Measurements from ENCODE around the gene RBL2. TPM values are rescaled to one million over a fixed set of nuclear protein-coding genes. Genes with fewer than 3 reads are reported as not detected.
"Not testable (repeated sequence)": the region's sequence is repeated elsewhere in the genome, so short reads cannot be mapped to it uniquely, and the experiment has no call there.

Gene RBL2
- total and polyA plus RNA-seq, 10 donors: 29.1 to 214 (median 138) TPM

DNA sequence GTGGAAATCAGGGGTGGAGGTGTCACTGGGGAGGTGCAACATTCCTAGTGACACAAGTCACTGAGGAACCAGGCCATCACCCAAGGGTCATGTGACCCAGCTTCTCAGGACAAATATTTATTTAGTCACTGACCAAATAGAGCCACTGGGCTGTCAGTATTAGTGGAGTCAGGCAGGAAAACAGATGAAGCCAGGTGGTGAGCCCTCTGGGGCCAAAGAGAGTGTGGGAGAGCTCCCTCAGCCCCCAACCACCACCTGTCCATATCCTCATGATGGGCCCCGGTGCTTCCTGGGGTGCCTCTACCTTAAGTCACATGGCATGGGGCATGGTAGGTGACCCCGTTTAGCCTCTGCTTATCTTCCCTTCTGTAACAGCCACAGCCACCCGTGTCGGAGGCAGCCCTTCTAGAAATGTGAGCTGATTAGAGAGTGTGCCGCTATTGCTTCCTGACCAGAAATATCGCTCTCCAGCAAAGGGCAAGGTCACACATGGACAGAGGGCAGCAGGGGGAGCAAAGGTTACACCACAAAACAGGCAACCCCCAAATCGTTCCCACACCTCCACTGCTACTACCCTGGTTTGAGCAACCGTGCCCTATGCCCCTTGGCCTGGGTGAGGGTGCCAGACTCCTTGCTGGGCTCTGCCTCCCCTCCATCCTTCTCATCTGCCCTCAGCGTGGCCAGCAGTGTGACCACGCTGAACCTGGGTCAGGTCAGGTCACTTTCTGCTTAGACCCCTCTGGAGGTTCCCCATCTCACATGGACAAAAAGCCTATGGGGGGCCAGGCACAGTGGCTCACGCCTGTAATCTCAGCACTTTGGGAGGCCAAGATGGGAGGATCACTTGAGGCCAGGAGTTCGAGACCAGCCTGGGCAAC lies 77.4 kb downstream of the RBL2 start:
- Histone ChIP-seq H3K36me3 (no peaks in the 10 kb centered on the region), H3K27ac (no peak overlapping the region), H3K4me3 (no peak overlapping the region), H3K4me1 (peaks cover 4 to 40% (median 20%) of the 10 kb centered on the region in 6 donors), H3K27me3 (replicated peaks in 1 of 7) (no peaks in the 10 kb centered on the region), H3K9me3 (peaks cover 0 to 11% (median 6%) of the 10 kb centered on the region in 8 donors)
- WGBS, 5 donors: 71 to 82% (median 75%) methylated on average over 11 to 12 of the region's 12 CpGs
- intact Hi-C loops (cut with DNase I; ENCODE audit: low total_unique reads): no loop called here
- peak; percentile 59 for DNase-seq
- no peak for TF ChIP-seq POLR2AphosphoS5 (IDR thresholded peaks at IDR 0.05)
- no peak for TF ChIP-seq POLR2A (IDR thresholded peaks at IDR 0.05)
- TF ChIP-seq CTCF (IDR thresholded peaks at IDR 0.05 in 8 of 11, conservative IDR thresholded peaks at IDR 0.05 in 3 of 11): no peak

DNA sequence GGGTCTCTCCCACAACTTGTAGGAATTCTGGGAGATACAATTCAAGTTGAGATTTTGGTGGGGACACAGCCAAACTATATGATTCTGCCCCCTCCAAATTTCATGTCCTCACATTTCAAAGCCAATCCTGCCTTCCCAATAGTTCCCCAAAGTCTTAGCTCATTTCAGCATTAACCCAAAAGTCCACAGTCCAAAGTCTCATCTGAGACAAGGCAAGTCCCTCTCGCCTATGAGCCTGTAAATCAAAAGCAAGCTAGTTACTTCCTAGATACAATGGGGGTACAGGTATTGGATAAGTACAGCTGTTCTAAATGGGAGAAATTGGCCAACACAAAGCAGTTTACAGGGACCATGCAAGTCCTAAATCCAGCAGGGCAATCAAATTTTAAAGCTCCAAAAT lies 78.5 kb downstream of the RBL2 start:
- H3K36me3 ChIP-seq; H3K27ac ChIP-seq; intact Hi-C loops (cut with DNase I; ENCODE audit: low total_unique reads); H3K4me3 ChIP-seq; DNase-seq; H3K27me3 ChIP-seq (replicated peaks in 1 of 7): not testable (repeated sequence)
- H3K4me1 ChIP-seq: peaks cover 4 to 52% (median 29%) of the 10 kb centered on the region in 6 donors
- WGBS, 5 donors: 76 to 94% (median 88%) methylated on average over 1 of the region's 1 CpG
- peaks cover 0 to 11% (median 6%) of the 10 kb centered on the region in 8 donors for H3K9me3 ChIP-seq

DNA sequence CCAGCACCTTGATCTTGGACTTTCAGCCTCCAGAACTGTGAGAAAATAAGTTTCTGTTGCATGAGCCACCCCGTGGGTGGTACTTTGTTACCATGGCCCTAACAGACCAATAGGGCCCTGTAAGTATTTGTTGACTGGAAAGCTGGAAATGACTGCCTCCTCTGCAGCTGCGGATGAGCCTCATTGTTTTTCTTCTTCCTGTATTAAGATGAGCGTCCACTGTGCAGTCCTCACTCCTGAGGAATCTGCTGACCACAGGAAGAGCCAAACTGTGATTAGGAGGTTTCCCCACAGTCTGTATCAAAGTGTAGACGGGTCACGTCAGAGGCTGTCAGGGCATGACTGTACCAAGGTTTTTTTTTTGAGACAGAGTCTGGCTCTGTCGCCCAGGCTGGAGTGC lies 81.0 kb downstream of the RBL2 start:
- Histone ChIP-seq H3K27ac (peak overlapping the region in 6 of 8 donors; percentile 11 to 61 (median 40)), H3K27me3 (replicated peaks in 1 of 7) (no peaks in the 10 kb centered on the region), H3K4me1 (peaks cover 17 to 69% (median 47%) of the 10 kb centered on the region in 6 donors), H3K36me3 (no peaks in the 10 kb centered on the region), H3K9me3 (peaks cover 0 to 11% (median 6%) of the 10 kb centered on the region in 8 donors), H3K4me3 (no peak overlapping the region)
- TF ChIP-seq CTCF (IDR thresholded peaks at IDR 0.05 in 8 of 11, conservative IDR thresholded peaks at IDR 0.05 in 3 of 11) (no peak), POLR2AphosphoS5 (IDR thresholded peaks at IDR 0.05) (peak in 1 of 3 donors; percentile 53), POLR2A (IDR thresholded peaks at IDR 0.05) (no peak)
- WGBS, 5 donors: 70 to 79% (median 74%) methylated on average over 5 to 6 of the region's 6 CpGs
- intact Hi-C loops (cut with DNase I; ENCODE audit: low total_unique reads): no loop called here
- DNase-seq: no peak

GRCh38 chr16:53515811-53516210 lies 81.5 kb downstream of the RBL2 start:
- peaks cover 19 to 69% (median 43%) of the 10 kb centered on the region in 6 donors for H3K4me1 ChIP-seq
- H3K4me3 ChIP-seq: no peak overlapping the region
- no peaks in the 10 kb centered on the region for H3K27me3 ChIP-seq (replicated peaks in 1 of 7)
- H3K36me3 ChIP-seq: no peaks in the 10 kb centered on the region
- DNase-seq: no peak
- no peak for TF ChIP-seq POLR2A (IDR thresholded peaks at IDR 0.05)
- no peak for TF ChIP-seq POLR2AphosphoS5 (IDR thresholded peaks at IDR 0.05)
- no peak for TF ChIP-seq CTCF (IDR thresholded peaks at IDR 0.05 in 8 of 11, conservative IDR thresholded peaks at IDR 0.05 in 3 of 11)
- WGBS, 5 donors: 59 to 85% (median 83%) methylated on average over 2 of the region's 2 CpGs
- intact Hi-C loops (cut with DNase I; ENCODE audit: low total_unique reads): no loop called here
- peaks cover 0 to 11% (median 6%) of the 10 kb centered on the region in 8 donors for H3K9me3 ChIP-seq
- H3K27ac ChIP-seq: peak overlapping the region in 4 of 8 donors; percentile 32 to 61 (median 42)
